GM10266 (cell line): ENCODE data around the gene TIMMDC1.
"Not testable (repeated sequence)": the region's sequence is repeated elsewhere in the genome, so short reads cannot be mapped to it uniquely, and the experiment has no call there.

ENCODE experiments used
- DNase-seq: peaks from one replicate; pipeline ENCODE4 v3.0.0; 2012; ENCODE audit errors: extremely low spot score
- TF ChIP-seq, protein P1 (sequence below): IDR thresholded peaks from 2 replicates; pipeline ENCODE4 v1.5.1; 2012; ENCODE audit warnings: mild to moderate bottlenecking, low read depth; ENCODE audit not compliant: control insufficient read depth, insufficient read depth; ENCODE audit errors: missing control alignments

Gene TIMMDC1

DNA sequence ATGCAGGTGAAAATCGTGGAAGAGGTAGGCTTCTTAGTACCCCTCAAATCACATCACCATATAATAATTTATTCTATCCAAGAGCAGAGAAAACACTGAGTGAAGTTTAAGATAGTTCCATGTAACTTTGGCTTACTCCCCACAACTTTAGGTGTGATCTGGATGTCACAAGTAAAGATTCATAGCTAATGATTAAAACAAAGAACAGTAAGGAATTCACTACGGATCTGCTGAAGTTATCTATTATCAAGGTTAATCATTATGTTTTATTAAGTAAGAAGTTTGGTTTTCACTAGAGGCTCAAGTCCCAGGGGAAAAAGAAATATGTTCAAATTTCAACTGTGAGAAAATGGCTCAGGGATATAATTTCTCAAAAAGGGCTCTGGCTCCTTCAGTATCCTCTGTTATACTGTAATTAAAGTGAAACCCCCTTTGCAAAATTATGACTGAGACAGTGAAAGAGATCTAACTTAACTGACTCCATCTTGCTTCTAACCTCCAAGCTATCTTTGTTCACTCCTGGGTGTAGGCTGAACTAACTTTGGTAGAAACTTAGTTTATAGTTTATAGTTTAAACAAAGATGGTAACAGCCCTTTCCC is 43.9 kb downstream of the TIMMDC1 start:
- TF ChIP-seq, protein P1, sequence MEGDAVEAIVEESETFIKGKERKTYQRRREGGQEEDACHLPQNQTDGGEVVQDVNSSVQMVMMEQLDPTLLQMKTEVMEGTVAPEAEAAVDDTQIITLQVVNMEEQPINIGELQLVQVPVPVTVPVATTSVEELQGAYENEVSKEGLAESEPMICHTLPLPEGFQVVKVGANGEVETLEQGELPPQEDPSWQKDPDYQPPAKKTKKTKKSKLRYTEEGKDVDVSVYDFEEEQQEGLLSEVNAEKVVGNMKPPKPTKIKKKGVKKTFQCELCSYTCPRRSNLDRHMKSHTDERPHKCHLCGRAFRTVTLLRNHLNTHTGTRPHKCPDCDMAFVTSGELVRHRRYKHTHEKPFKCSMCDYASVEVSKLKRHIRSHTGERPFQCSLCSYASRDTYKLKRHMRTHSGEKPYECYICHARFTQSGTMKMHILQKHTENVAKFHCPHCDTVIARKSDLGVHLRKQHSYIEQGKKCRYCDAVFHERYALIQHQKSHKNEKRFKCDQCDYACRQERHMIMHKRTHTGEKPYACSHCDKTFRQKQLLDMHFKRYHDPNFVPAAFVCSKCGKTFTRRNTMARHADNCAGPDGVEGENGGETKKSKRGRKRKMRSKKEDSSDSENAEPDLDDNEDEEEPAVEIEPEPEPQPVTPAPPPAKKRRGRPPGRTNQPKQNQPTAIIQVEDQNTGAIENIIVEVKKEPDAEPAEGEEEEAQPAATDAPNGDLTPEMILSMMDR: no peak
- DNase-seq: no peak

GRCh38 chr3:119543147-119543546 is 44.8 kb downstream of the TIMMDC1 start:
- DNase-seq: no peak
- TF ChIP-seq, protein P1: no peak

DNA sequence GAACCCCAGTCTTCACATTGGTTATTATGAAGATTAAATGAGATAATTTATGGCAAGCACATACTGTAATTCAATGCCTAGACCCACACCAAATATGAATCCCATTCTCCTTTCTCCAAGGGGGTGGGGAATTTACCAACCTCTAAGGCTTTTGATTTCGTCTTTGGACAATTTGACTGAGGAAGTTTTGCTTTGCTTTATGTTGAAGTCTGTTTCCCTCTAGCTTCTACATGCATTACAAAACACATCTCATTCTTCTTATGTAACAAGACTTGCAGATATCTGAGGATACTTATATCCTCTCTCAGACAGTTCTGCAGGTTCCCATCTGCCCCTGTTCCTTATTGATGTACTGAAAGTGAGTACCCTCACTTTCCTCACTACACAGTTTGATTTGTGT is 48.9 kb downstream of the TIMMDC1 start:
- TF ChIP-seq, protein P1: no peak
- DNase-seq: no peak

GRCh38 chr3:119548341-119548740 is 50.0 kb downstream of the TIMMDC1 start:
- TF ChIP-seq, protein P1: no peak
- DNase-seq: no peak

DNA sequence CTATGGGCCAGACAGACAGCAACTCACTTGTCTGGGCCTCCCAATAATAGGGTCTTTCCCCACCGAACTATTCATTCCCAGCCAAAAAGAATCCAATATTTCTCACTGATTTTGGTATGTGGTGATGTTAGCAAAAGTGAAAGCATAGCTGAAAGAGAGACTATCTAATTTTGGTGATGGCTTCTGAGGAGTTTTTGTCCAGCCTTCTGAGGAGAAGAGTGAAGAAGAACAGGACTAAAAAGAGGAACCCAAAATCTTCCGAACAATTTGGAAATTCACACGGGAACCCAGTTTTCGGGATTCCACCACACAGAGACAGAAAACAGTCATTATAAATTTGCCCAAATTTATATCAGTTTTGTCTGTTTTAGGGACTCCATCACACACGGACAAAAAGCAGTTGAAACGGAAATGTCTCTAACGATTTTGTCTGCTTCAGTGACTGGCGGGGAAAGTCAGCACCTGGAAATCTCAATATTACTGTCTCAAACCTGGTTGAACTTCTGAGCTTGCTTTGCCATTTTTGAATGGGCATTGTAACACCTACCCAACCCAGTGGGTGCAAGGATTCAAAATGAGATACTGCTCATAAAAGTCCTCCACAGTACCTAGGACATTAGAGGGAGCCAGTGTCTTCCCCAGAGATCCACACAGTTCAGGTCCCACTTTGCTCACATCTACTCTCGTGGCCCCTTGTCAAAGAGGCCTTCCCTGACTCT is 52.0 kb downstream of the TIMMDC1 start:
- TF ChIP-seq, protein P1: peak; percentile 21
- DNase-seq: no peak

- TF ChIP-seq, protein P1: no peak
- DNase-seq: no peak
Measured at GRCh38 chr3:119551598-119551997, 53.3 kb downstream of the TIMMDC1 start.

DNA sequence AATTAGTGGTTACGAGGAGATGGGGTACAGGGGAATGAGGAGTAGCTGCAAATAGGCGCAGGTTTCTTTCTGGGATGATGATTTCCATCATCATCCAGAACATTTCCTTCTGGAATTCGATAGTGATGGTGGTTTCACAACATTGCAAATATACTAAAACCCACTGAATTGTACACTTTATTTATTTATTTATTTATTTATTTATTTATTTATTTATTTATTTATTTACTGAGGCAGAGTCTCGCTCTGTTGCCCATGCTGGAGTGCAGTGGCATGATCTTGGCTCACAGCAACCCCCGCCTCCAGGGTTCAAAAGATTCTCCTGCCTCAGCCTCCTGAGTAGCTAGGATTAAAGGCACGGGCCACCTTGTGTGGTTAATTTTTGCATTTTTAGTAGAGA is 54.6 kb downstream of the TIMMDC1 start:
- DNase-seq: not testable (repeated sequence)
